SKM-1 (cell line): ENCODE measurements around the gene TNFRSF13B.
"Not testable (repeated sequence)": the region's sequence is repeated elsewhere in the genome, so short reads cannot be mapped to it uniquely, and the experiment has no call there.

Experiments used
- DNase-seq: peaks from one replicate; lab custom pipeline; 2025; ENCODE audit not compliant: unreplicated experiment; lab: John Stamatoyannopoulos, UW

Gene TNFRSF13B

GRCh38 chr17:16971458-16972338, at the start of gene TNFRSF13B:
TSS of gene TNFRSF13B (minus strand) at chr17:16972118. CDS start at chr17:16972075, 43 bp downstream.
- DNase-seq, result no peak

- no peak for DNase-seq
Observed at GRCh38 chr17:17021194-17021863, 49.4 kb upstream of the TNFRSF13B start.

- no peak for DNase-seq
Observed at GRCh38 chr17:17020821-17021193, 48.9 kb upstream of the TNFRSF13B start.

DNA sequence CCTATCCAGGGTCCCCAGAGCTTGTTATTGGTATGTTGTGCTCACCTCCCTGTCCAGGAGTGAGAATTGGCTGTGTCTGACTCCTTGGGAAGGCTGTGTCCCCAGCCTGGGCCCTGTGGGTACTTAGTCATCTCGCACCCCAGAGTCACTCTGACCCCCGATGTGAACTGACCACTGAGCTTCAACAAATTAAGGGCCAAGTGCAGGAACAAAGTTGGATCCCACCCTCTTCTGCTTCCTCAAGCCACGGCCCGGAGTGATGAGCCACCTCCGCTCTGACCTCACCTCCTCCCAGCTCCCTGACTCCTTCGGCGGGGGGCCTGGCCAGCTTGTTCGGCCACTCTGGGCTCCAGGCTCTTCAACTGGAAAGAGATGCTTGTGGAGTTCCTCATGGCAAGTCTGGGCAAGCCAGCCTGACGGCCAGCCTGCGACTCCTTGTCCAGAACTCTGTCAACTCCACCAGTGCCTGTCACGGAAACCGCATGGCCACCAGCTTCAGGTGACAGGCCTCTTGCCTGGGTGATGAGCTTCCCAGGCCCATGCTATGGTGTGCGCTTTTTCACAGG, 48.1 kb upstream of the TNFRSF13B start:
- DNase-seq, result no peak

DNA sequence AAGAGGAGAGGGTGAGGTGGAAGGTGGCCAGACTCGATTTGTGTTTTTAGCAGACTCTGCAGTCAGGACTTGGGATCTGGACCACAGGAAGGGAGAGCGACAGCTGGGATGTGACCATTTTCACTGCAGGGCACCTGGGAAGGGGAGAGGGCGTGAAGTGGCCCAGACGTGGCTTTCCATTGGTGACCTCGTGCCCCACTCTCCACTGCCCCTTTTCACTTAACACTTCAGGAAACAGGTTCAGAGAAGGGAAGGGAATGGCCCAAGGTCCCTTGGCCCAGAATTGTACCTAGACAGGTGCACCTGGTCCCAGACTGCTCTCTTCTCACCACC, 47.5 kb upstream of the TNFRSF13B start:
- no peak for DNase-seq

- DNase-seq, result no peak
Observed at GRCh38 chr17:17018612-17019429, 46.9 kb upstream of the TNFRSF13B start.

GRCh38 chr17:17018021-17018441, 46.1 kb upstream of the TNFRSF13B start:
- DNase-seq, result no peak

DNA sequence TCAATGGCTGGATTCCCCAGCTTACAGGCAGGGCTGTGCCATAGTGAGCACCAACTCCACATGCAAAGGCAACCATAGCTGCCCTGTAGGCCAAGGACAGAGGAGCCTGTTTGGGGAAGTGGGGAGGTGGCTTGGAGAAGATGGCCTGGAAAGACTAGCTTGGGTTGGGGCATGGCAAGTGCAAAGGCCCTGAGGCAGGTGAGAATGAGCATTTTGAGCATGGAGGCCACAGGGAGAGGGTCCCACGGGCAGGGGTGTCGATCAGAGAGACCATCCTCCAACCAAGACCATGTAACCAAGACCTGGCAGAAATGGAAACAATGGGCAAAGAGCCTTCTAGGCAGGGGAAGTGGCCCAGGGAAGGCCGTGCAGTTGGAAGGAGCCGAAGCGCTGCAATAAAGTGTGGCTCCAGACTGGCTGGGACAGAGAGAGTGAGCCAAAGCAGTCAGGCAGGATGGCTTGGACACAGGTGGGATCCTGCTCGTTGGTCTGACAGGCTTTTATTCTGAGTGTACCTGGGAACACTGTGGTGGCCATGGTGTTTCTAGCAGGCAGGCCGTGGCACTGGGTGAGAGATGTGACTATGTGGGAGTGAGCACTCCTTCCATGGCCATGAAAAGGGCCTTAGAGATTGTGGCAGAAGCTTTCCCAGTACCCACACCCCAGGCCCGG, 45.6 kb upstream of the TNFRSF13B start:
- DNase-seq, result no peak

DNA sequence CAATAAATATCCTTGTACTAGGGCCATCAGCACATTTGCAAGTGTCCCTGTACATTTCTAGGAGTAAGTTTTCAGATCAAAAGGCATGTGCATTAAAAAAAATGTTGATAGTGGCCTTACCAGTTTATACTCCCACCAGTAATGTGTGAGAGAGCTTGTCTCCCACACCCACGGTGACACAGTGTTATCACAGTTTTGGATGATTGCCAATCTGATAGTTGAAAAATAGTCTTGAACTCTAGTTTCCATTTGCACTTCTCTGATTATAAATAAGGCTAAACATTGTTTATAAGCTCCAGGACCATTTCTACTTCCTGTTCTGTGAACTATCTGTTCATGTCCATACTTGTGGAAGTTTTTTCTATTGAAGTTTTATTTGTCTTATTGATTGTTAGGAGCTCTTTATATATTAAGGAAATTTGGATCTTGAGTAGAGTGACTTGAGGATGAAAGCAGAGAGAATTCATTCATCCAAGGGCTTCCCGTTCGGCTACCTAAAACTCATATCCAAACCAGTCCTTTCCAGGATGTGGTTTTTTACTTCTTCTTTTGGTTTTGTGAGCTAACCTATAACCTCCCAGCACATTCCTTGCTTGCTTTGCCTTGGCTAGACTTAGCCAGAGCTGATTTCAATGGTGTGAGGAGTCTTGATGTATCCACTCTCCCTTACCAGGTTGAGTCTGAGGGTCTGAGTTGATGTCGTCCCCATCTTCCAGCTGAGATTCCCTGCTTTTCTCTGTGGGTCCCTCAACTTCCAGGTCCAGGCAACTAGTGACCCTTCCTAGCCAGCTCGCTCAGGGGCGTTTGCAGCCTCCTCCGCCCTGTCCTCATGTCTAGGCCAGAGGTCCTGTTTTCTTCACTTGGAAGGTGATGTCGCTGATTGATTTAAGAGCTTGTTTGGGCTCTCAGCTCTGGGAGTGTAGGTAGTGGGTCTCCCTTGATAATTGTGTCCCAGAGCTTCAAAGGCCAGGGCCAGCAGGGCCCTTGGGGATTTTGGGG, 44.6 kb upstream of the TNFRSF13B start:
- DNase-seq, result peak; percentile 63

- DNase-seq, result no peak
Observed at GRCh38 chr17:17015230-17015629, 43.3 kb upstream of the TNFRSF13B start.

DNA sequence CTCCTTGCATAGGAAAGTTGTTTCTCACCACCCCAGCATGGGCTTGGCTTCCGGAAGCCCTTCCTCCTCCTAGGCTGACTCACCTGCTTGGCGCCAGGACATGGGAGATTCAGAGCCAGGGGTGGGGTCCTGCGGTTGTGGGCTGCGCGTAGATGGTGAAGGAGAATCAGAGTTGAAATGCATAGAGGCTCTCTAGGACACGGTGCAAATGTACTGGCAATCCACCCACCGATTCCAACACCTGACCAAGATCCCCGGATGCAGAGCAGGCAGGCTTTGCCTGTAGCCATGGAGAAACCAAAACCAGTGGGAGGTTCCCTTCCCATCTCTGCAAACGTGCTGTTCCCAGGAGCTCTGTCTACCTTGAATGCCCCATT, 42.8 kb upstream of the TNFRSF13B start:
- DNase-seq, result not testable (repeated sequence)

GRCh38 chr17:17013828-17014747, 42.2 kb upstream of the TNFRSF13B start:
- DNase-seq, result not testable (repeated sequence)

GRCh38 chr17:17011043-17011907, 39.4 kb upstream of the TNFRSF13B start:
- DNase-seq, result not testable (repeated sequence)

DNA sequence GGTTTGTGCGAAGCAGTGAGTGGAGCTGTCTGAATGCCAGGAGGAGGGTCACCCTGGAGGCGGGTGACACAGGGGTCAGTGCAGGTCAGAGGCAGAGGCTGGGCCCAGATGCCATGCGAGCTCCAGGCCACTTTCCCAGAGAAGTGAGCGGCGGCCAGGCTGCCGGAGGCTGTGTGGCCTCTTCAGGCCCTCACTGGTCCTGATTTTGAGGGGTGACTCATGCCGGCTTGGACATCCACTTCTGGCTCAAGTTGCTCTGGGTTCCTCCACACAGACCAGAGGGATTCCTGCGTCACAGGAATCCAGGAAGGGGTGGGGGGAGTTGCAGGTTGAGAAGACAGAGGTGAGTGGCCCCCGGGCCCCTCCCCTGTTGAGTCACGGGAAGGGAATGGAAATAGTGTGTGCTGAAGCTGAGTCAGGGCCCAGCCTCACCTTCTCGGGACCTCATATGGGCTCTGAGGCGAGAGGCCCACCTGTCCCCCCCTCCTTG, 38.7 kb upstream of the TNFRSF13B start:
- not testable (repeated sequence) for DNase-seq

DNA sequence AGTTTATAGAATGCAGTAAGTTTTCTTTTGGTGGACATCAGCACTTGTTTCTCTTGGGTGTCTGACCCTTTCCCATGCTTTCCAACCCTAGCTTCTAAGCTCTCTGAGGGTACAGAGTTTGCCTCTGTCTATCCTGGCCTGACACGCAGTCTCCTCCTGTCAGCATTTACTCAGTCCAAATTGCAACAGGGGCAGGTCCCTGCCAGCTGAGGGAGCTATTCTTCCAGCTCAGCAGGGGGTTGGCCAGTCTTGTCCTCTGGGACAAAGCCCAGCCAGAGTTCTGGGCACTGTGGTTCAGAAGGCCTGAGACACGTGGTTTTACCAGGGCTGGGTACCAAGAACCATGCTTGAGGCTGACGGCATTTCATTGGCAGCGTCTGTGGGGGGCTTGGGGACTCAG, 38.1 kb upstream of the TNFRSF13B start:
- DNase-seq, result not testable (repeated sequence)

DNA sequence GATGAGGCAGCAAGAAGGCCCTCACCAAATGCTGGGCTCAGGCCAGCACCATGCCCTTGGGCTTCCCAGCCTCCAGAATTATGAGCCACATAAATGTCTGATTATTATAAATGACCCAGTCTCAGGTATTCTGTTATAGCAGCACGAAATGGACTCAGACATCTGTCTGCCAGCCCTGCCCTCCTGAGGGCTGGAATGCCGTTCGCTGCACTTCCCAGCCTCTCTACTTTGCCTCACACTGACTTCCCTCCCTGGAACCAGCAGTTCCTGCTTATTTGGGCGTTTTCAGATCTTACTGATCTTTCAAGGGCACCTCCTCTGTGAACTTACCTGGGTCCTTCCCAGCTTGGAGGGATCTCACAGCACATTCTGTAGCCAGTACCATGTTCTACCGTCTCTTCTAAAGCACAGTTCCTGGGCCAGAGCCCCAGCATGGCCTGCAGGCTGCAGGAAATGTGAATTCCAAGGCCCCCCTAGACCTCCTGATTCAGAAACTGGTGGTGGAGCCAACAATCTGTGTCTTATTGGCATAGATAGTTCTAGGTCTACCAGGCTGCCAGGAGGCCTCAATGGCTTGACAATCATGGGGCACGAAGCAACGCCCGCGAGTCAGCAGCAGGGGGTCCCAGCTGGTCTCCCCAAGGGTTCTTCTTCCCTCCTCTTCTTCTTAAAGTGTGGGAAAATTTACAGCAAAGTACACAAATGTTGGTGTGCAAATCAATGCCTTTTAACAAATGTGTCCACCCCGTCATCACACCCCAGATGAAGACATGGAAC, 36.9 kb upstream of the TNFRSF13B start:
- DNase-seq, result not testable (repeated sequence)
